NCI-H2081 (cell line): ENCODE results near the gene LTK.

Experiments
- DNase-seq, 2 experiments: peaks; one replicate each; lab custom pipeline; 2025; lab: John Stamatoyannopoulos, UW

The LTK gene

GRCh38 chr15:41513506-41514227, at the start of gene LTK:
Gene LTK, minus strand, starts transcription at chr15:41513827. Its CDS starts 118 bp downstream, at chr15:41513709.
- no peak for DNase-seq

- DNase-seq: no peak
Measured at GRCh38 chr15:41562784-41563198, 49.2 kb upstream of the LTK start.

- no peak for DNase-seq
Measured at GRCh38 chr15:41562244-41562643, 48.6 kb upstream of the LTK start.

GRCh38 chr15:41561777-41562145, 48.1 kb upstream of the LTK start:
- DNase-seq: no peak

GRCh38 chr15:41561104-41561776, 47.6 kb upstream of the LTK start:
- DNase-seq: no peak

- DNase-seq: no peak
Measured at GRCh38 chr15:41560572-41560874, 46.9 kb upstream of the LTK start.

GRCh38 chr15:41559239-41559782, 45.7 kb upstream of the LTK start:
- no peak for DNase-seq

- DNase-seq: peak; percentile 33 to 59
Measured at GRCh38 chr15:41558400-41559238, 45.0 kb upstream of the LTK start, which contains the start of gene TYRO3. Gene TYRO3, plus strand, starts transcription at chr15:41559212. Its CDS starts 46 bp downstream, at chr15:41559258.

- peak; percentile 77 to 81 for DNase-seq
Measured at GRCh38 chr15:41557673-41558399, 44.2 kb upstream of the LTK start.

- DNase-seq: no peak
Measured at GRCh38 chr15:41556677-41557076, 43.0 kb upstream of the LTK start.

- no peak for DNase-seq
Measured at GRCh38 chr15:41554915-41555314, 41.3 kb upstream of the LTK start.

- DNase-seq: no peak
Measured at GRCh38 chr15:41554343-41554742, 40.7 kb upstream of the LTK start.

GRCh38 chr15:41553731-41554130, 40.1 kb upstream of the LTK start:
- DNase-seq: no peak

GRCh38 chr15:41550066-41550775, 36.6 kb upstream of the LTK start:
- DNase-seq: no peak

- no peak for DNase-seq
Measured at GRCh38 chr15:41546851-41547786, 33.5 kb upstream of the LTK start.

GRCh38 chr15:41545218-41545617, 31.6 kb upstream of the LTK start:
- DNase-seq: no peak

- peak in 1 of 2 experiments; percentile 10 for DNase-seq
Measured at GRCh38 chr15:41544650-41545015, 31.0 kb upstream of the LTK start.

GRCh38 chr15:41543521-41543870, 29.9 kb upstream of the LTK start:
- DNase-seq: no peak

- no peak for DNase-seq
Measured at GRCh38 chr15:41536866-41537265, 23.2 kb upstream of the LTK start.

GRCh38 chr15:41535544-41535943, 21.9 kb upstream of the LTK start:
- DNase-seq: no peak
